GM18511 (cell line): ENCODE results near the gene DNPEP.

Source experiments
- ATAC-seq: cut with Tn5 transposase; IDR thresholded peaks from one replicate; pipeline ENCODE4 v1.9.1; 2021; ENCODE audit warnings: mild to moderate bottlenecking, moderate library complexity; ENCODE audit not compliant: unreplicated experiment

DNPEP gene

GRCh38 chr2:219387306-219388120 is at the start of gene DNPEP:
TSS of gene DNPEP (minus strand) at chr2:219387912. CDS start at chr2:219387794, 118 bp downstream.
- peak; percentile 76 for ATAC-seq

GRCh38 chr2:219437141-219437540 is 49.4 kb upstream of the DNPEP start:
- no peak for ATAC-seq

- no peak for ATAC-seq
These were observed 48.8 kb upstream of the DNPEP start for GRCh38 chr2:219436491-219436890.

GRCh38 chr2:219435701-219436100 is 48.0 kb upstream of the DNPEP start:
- no peak for ATAC-seq

- no peak for ATAC-seq
These were observed 47.2 kb upstream of the DNPEP start, which contains the start of gene SPEG for GRCh38 chr2:219434718-219435525. TSS of gene SPEG (plus strand) at chr2:219434843. CDS start at chr2:219434978, 135 bp downstream.

- no peak for ATAC-seq
These were observed 46.7 kb upstream of the DNPEP start for GRCh38 chr2:219434468-219434717.

- ATAC-seq: no peak
These were observed 46.2 kb upstream of the DNPEP start for GRCh38 chr2:219433666-219434467.

- ATAC-seq: no peak
These were observed 43.2 kb upstream of the DNPEP start for GRCh38 chr2:219430633-219431615.

GRCh38 chr2:219429958-219430606 is 42.4 kb upstream of the DNPEP start:
- no peak for ATAC-seq

- ATAC-seq: no peak
These were observed 40.8 kb upstream of the DNPEP start for GRCh38 chr2:219428469-219428868.

- no peak for ATAC-seq
These were observed 38.9 kb upstream of the DNPEP start for GRCh38 chr2:219426534-219427136.

- ATAC-seq: no peak
These were observed 38.3 kb upstream of the DNPEP start for GRCh38 chr2:219426068-219426443.

- no peak for ATAC-seq
These were observed 37.7 kb upstream of the DNPEP start for GRCh38 chr2:219425238-219426067.

- no peak for ATAC-seq
These were observed 36.1 kb upstream of the DNPEP start for GRCh38 chr2:219423652-219424377.

- no peak for ATAC-seq
These were observed 35.3 kb upstream of the DNPEP start for GRCh38 chr2:219422952-219423534.

GRCh38 chr2:219421323-219421722 is 33.6 kb upstream of the DNPEP start:
- ATAC-seq: no peak

GRCh38 chr2:219420687-219421086 is 33.0 kb upstream of the DNPEP start:
- no peak for ATAC-seq
